DLD1 (cell line): ENCODE measurements around the gene NFIC.

ENCODE experiments used
- in situ Hi-C: cut with HindIII; loops from 2 replicates; pipeline ENCODE4 v1.10.0; 2017; ENCODE audit warnings: low sequenced_read_pairs

The NFIC gene

GRCh38 chr19:3358689-3359014 is 7.7 kb upstream of the NFIC start:
- in situ Hi-C loops = no loop called here

GRCh38 chr19:3359015-3359918 is 7.1 kb upstream of the NFIC start:
- in situ Hi-C loops = no loop called here

- in situ Hi-C loops = no loop called here
Measured at GRCh38 chr19:3359919-3360420, 6.4 kb upstream of the NFIC start.

GRCh38 chr19:3360421-3361383 is 5.7 kb upstream of the NFIC start:
- in situ Hi-C loops = no loop called here

- in situ Hi-C loops = no loop called here
Measured at GRCh38 chr19:3361384-3362216, 4.8 kb upstream of the NFIC start.

- in situ Hi-C loops = no loop called here
Measured at GRCh38 chr19:3362217-3362906, 4.0 kb upstream of the NFIC start.

- in situ Hi-C loops = no loop called here
Measured at GRCh38 chr19:3363841-3364500, 2.4 kb upstream of the NFIC start.

- in situ Hi-C loops = no loop called here
Measured at GRCh38 chr19:3364501-3364858, 1.9 kb upstream of the NFIC start.

GRCh38 chr19:3365093-3365835 is 1.1 kb upstream of the NFIC start:
- in situ Hi-C loops = no loop called here

- in situ Hi-C loops = no loop called here
Measured at GRCh38 chr19:3366753-3367627, 607 bp downstream of the NFIC start.

GRCh38 chr19:3367628-3368440 is 1.5 kb downstream of the NFIC start:
- in situ Hi-C loops = no loop called here

- in situ Hi-C loops = no loop called here
Measured at GRCh38 chr19:3368441-3368795, 2.0 kb downstream of the NFIC start.

- in situ Hi-C loops = no loop called here
Measured at GRCh38 chr19:3368848-3369336, 2.5 kb downstream of the NFIC start.

GRCh38 chr19:3369337-3370213 is 3.2 kb downstream of the NFIC start:
- in situ Hi-C loops = no loop called here

GRCh38 chr19:3370214-3370720 is 3.9 kb downstream of the NFIC start:
- in situ Hi-C loops = no loop called here
